ENCODE results near the gene CALY.
"Not testable (repeated sequence)": the region's sequence is repeated elsewhere in the genome, so short reads cannot be mapped to it uniquely, and the experiment has no call there.

CALY gene

GRCh38 chr10:133328358-133329343, 8.0 kb downstream of the CALY start:
- no peak for DNase-seq

DNA sequence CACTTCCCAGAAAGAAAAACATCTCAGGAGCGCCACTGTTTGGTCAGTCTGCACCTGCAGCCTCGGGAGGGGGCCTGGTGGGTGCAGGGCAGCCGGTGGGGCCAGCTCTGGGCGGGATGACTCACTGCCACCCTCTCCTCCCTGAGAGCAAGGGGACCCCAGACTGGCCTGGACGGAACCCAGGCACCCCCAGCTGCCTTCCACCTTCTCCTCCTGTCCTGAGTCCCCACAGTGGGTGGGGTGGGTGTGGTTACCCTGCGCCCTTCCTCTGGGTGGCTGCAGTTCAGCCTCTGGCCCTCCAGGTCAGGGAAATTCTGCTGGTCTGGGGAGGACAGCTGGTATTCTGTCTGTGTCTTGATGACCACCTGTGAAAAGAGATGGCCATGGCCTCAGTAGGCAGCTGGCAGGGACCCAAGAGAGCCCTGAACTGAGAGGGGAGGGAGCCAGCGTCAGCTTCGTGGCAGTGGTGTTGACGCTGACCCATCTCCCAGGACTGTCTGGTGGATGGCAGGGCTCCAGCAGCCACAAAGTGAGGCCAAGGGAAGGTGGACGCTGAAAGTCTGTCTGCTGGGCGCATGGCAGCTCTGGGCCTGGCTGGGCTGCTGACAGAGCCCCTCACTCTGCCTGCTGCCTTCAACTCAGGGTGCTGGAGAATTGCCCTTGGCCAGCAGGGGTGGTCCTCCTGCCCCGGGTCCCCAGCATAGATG, 8.9 kb downstream of the CALY start:
- no peak for DNase-seq

DNA sequence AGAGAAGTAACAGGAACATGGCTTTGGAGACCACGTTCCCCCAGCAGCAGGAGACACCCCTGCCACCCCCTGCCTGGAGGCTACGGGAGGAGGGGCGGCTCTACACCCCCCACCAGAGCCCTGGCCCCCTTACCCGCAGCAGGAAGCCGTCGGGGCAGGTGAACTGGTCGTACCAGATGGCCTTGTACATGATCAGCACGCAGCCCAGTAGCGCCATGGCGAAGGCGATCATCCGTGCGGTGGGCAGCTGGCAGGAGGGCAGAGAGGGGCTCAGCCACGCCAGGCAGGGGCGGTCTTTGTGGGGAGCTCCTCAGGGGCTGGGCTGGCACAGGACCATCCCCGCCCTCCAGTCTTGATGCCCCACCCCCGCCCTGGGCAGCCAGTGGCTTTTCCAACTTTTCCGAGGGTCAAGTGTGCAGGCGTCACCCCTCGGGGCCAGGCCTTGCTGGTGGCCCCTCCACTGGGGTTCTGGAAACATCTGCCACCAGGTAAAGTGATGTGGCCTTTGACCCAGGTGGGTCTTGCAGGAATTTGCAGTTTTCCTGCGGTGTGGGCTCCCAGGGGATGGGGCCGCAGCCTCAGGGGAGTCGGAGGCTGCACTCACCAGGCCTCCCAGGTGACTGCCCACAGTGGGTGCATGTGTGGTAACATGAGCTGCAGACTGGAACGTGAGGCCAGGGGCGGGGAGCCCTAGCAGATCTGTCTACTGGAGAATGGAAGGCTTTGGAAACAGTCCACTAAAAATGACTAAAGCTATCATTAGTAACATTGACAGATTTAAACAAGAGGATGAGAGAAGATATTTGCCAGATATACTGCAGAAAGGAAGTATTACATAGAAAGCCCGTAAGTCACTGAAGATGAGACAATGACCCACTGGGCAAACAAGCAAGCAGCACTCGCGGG, 9.7 kb downstream of the CALY start:
- DNase-seq = no peak

GRCh38 chr10:133326223-133326551, 10.5 kb downstream of the CALY start:
- DNase-seq = no peak

GRCh38 chr10:133325440-133326222, 11.1 kb downstream of the CALY start:
- no peak for DNase-seq

- no peak for DNase-seq
These were observed 11.8 kb downstream of the CALY start for GRCh38 chr10:133324857-133325260.

DNA sequence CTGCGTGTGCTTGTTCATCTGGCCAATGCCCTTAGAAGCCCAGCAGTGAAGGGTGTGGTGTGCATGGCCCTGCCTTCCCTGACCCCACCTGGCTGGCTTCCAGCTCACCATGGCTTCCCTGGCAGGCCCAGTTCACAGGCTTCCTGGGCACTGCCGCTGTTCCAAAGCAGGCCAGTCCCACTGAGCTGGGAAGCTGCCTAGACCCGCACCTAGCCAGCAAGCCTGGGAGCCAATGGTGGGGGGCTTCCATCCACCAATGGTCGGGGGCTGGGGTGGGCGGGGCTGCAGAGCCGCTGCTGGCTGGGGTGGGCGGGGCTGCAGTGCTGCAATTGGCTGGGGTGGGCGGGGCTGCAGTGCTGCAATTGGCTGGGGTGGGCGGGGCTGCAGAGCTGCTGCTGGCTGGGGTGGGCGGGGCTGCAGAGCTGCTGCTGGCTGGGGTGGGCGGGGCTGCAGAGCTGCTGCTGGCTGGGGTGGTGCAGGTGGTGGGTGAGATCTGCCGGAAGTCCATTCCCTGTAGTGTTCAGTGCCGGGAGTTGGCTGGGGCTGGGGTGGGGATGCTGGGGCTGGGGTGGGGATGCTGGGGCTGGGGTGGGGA, 12.4 kb downstream of the CALY start:
- peak; percentile 74 for DNase-seq

- not testable (repeated sequence) for DNase-seq
These were observed 14.5 kb downstream of the CALY start for GRCh38 chr10:133322064-133322709.

DNA sequence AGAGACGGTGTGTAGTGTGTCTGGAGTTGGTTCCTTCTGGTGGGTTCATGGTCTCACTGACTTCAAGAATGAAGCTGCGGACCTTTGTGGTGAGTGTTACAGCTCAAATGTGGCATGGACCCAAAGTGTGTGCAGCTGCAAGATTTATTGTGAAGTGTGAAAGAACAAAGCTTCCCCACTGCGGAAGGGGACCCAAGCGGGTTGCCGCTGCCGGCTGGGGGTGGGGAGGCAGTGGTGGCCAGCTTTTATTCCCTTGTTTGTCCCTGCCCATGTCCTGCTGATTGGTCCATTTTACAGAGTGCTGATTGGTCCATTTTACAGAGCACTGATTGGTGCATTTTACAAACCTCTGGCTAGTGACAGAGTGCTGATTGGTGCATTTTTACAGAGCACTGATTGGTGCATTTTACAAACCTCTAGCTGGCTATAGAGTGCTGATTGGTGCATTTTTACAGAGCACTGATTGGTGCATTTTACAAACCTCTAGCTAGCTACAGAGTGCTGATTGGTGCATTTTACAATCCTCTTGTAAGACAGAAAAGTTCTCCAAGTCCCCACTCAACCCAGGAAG, 15.8 kb downstream of the CALY start:
- DNase-seq = not testable (repeated sequence)

DNA sequence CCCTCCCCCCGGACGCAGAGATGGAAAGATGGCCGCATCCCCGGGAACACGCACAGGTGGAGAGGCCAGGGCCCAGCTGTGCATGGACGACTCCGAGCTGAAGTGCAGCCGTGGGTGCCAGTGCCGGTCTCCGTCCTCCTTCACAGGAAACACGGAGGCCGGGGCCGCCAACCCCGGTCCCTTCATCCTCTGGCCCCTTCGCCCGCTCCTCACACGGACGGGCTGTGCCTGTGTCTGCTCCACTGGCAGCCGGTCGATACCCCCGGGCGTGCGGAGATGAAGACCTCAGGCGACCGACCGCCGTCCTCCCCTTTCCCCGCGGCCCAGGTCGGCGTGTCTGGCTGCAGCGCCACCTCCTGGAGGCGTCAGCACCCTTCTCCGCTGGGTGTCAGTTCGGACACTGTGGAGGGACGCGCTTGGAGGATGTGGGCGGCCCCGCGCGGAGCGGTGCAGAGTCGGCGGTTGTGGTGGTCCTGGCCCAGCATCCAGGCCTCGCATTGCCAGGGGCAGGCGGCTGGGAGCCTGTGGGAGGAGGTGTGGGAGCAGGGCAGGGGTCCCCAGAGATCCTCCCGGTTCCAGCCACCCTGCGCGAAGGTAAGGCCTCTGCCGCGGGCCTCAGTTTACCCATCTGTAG, 18.1 kb downstream of the CALY start:
- DNase-seq = peak; percentile 65

DNA sequence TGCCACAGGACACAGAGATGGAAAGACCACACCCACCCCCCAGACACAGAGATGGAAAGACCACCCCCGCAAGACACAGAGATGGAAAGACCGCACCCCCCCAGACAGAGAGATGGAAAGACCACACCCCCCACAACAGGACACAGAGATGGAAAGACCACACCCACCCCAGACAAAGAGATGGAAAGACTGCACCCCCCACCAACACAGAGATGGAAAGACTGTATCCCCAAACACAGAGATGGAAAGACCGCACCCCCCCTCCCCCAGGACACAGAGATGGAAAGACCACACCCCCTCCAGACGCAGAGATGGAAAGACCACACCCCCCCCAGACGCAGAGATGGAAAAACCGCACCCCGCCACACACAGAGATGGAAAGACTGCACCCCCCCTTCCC, 20.0 kb downstream of the CALY start:
- no peak for DNase-seq

DNA sequence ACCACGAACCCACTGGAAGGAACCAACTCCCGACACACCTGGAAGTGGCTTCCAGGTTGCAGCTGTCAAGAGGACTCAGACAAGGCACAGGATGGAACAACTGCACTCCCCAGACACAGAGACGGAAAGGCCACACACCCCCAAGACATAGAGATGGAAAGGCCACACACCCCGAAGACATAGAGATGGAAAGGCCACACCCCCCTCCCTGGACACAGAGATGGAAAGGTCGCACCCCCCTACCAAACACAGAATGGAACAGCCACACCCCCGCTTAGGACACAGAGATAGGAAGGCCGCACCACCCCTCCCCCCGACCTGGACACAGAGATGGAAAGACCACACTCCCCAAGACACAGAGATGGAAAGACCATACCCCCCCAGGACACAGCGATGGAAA, 20.4 kb downstream of the CALY start:
- no peak for DNase-seq

DNA sequence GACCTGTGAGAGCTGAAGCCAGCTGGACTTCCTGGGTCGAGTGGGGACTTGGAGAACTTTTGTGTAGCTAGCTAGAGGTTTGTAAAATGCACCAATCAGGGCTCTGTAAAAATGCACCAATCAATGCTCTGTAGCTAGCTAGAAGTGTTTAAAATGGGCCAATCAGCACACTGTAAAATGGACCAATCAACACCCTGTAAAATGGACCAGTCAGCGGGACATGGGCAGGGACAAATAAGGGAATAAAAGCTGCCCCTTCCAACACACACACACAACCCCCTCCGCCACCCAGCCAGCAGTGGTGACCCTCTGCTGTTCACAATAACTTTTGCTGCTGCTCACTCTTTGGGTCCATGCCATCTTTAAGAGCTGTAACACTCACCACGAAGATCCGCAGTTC, 20.8 kb downstream of the CALY start:
- no peak for DNase-seq

DNA sequence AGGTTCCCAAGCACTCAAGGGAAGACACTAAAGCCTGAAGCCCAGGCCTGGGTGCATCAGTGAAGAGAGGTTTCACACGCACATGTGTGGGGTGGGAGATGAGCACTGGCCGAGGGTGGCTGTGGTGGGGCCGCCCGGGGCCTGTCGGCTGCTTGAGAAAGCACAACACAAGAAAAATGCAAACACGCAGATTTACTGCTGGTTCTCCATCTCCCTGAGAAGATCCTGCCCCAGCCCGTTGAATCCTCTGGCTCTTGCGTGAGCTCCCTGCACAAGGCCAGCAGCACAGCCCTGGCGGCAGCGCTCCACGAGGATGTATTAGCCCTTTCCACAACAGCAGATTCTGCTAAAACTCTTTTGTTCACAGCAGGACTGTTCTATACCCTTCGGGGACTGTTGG, 21.8 kb downstream of the CALY start:
- DNase-seq = no peak

GRCh38 chr10:133313192-133313591, 23.5 kb downstream of the CALY start:
- no peak for DNase-seq

- DNase-seq = no peak
These were observed 23.9 kb downstream of the CALY start for GRCh38 chr10:133312769-133313145.

DNA sequence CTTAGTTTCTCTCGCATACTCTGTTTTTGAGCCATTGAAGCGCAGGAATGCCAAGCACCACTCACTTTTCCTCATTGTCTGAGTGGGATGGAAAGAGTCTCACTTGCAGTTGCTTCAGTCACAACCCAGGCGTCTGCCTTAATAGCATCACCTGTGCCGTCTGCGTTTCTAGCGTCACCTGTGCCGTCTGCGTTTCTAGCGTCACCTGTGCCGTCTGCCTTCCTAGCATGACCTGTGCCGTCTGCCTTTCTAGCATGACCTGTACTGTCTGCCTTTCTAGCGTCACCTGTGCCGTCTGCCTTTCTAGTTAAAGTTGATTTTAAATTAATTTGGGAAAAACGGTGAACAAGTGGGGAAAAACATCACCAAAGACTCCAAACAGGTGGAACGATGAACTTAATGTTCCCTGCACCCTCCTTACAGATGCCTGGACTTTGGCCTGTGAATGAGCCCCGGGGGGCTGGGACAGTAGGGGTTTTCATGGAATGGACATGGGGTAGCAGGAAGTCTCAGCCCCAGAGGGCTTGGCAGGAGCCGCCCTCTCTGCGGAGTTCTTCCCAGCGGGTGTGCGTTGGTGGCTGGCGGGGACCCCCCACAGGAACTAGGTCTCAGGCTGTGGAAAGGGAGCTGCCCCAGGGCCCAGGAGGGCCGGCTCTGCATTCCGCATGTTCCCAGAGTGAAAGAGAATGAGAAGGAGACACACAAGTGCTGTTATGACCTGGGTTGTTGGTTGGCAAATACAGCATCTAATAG, 24.5 kb downstream of the CALY start:
- DNase-seq = no peak

DNA sequence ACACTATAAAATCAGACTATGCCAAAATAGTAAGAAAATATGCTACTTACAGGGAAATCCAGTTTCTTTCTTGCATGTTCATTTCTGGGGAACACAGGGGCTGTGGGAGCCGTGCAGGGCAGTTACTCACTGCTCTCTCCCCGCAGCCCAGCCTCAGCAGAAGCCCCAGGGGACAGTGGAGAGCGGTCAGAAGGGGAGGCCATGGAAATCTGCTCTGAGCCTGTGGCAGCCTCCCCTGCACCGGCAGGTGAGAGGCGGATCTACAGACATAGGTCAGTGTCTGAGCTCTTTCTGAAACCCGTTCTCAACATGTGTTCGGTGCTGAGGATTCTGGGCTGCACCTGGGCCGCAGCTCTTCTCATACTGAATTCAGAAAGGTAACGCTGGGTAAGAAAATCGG, 25.1 kb downstream of the CALY start:
- DNase-seq = no peak

DNA sequence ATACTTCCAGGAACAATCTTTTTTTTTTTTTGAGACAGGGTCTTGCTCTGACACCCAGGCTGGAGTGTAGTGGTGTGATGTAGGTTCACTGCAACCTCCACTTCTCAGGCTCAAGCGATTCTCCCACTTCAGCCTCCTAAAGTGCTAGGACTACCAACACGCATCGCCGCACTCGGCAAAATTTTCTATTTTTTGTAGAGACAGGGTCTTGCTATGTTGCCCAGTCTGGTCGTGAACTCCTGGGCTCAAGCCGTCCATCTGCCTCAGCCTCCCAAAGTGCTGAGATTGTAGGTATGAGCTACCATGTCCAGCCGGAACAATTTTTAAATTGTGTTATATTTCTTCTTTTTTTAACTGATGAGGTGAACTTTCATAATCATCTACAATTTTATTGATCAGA, 25.9 kb downstream of the CALY start:
- no peak for DNase-seq

GRCh38 chr10:133310399-133310755, 26.3 kb downstream of the CALY start:
- DNase-seq = no peak

Measured in CD4-positive, alpha-beta T cell treated with Interferon gamma for 1 hour (primary cell).